Astrocyte of the cerebellum (primary cell): ENCODE results near the gene TMEM135.

Experiments
- DNase-seq: peaks from one replicate; pipeline ENCODE4 v3.0.0-alpha.2; 2011; ENCODE audit warnings: low read depth
- H3K4me3 ChIP-seq: 2 replicates; pipeline ENCODE4 v1.5.1; 2011; ENCODE audit warnings: mild to moderate bottlenecking, low read depth, low read length, moderate library complexity
- CTCF ChIP-seq: IDR thresholded peaks from 2 replicates; pipeline ENCODE4 v1.5.1; 2012; ENCODE audit warnings: low read length, low read depth, moderate library complexity, mild to moderate bottlenecking; ENCODE audit errors: missing control alignments
- in situ Hi-C: cut with HindIII; loops from 2 replicates; pipeline ENCODE4 v1.10.0; 2017; ENCODE audit warnings: low sequenced_read_pairs

TMEM135 gene

GRCh38 chr11:87046824-87047223 lies 9.1 kb downstream of the TMEM135 start:
- in situ Hi-C loops = no loop called here
- DNase-seq = no peak
- H3K4me3 ChIP-seq = no peak overlapping the region
- TF ChIP-seq CTCF = no peak

GRCh38 chr11:87056091-87056490 lies 18.4 kb downstream of the TMEM135 start:
- DNase-seq = no peak
- TF ChIP-seq CTCF = no peak
- in situ Hi-C loops = no loop called here

GRCh38 chr11:87057749-87058148 lies 20.0 kb downstream of the TMEM135 start:
- no peak overlapping the region for H3K4me3 ChIP-seq
- no peak for TF ChIP-seq CTCF
- no peak for DNase-seq
- in situ Hi-C loops = no loop called here

More at GRCh38 chr11:87056091-87056490, 18.4 kb downstream of the TMEM135 start:
- H3K4me3 ChIP-seq = no peak overlapping the region

GRCh38 chr11:87059596-87060390 lies 22.1 kb downstream of the TMEM135 start:
- H3K4me3 ChIP-seq = no peak overlapping the region
- in situ Hi-C loops = no loop called here
- no peak for DNase-seq
- TF ChIP-seq CTCF = no peak

- TF ChIP-seq CTCF = no peak
- in situ Hi-C loops = no loop called here
- DNase-seq = no peak
- H3K4me3 ChIP-seq = no peak overlapping the region
These were observed 24.0 kb downstream of the TMEM135 start for GRCh38 chr11:87061766-87062165.

- H3K4me3 ChIP-seq = no peak overlapping the region
- in situ Hi-C loops = no loop called here
- no peak for DNase-seq
- TF ChIP-seq CTCF = no peak
These were observed 26.2 kb downstream of the TMEM135 start for GRCh38 chr11:87063982-87064381.

- no peak for TF ChIP-seq CTCF
- no peak overlapping the region for H3K4me3 ChIP-seq
- DNase-seq = no peak
- in situ Hi-C loops = no loop called here
These were observed 35.1 kb downstream of the TMEM135 start for GRCh38 chr11:87072787-87073186.
